GM23338 (cell line): Measurements from ENCODE around the gene ZNF747. TPM values are rescaled to one million over a fixed set of nuclear protein-coding genes. Genes with fewer than 3 reads are reported as not detected.

Experiments used
- ATAC-seq: fragments of 200-7000 bp; cut with Tn5 transposase; 3 replicates; pipeline ENCODE4 v1.9.1; 2020
- DNase-seq: peaks from one replicate; pipeline ENCODE4 v3.0.0-alpha.2; 2015; ENCODE audit warnings: low spot score
- H2AFZ ChIP-seq: fragments of 200-600 bp; sonication (generic); 2 replicates; pipeline ENCODE4 v1.8.0; 2016; ENCODE audit warnings: antibody characterized with exemption, mild to moderate bottlenecking, moderate library complexity
- H3F3A ChIP-seq: fragments of 200-600 bp; sonication (generic); replicated peaks from 2 replicates; pipeline ENCODE4 v1.8.0; 2017; ENCODE audit warnings: antibody characterized with exemption, mixed run types, low read depth
- H3K27ac ChIP-seq: fragments of 200-600 bp; sonication (generic); 2 replicates; pipeline ENCODE4 v1.6.1; 2016; ENCODE audit warnings: low read depth
- H3K27me3 ChIP-seq: fragments of 200-600 bp; sonication (generic); 2 replicates; pipeline ENCODE4 v1.8.0; 2016; ENCODE audit warnings: mild to moderate bottlenecking, mixed run types, moderate library complexity; ENCODE audit not compliant: insufficient read depth
- H3K36me3 ChIP-seq: fragments of 200-600 bp; sonication (generic); 2 replicates; pipeline ENCODE4 v1.8.0; 2016; ENCODE audit warnings: mild to moderate bottlenecking; ENCODE audit not compliant: insufficient read depth
- H3K4me1 ChIP-seq: fragments of 200-600 bp; sonication (generic); 2 replicates; pipeline ENCODE4 v1.8.0; 2016; ENCODE audit warnings: mild to moderate bottlenecking, moderate library complexity; ENCODE audit not compliant: insufficient read depth
- H3K4me2 ChIP-seq: fragments of 200-600 bp; sonication (generic); 2 replicates; pipeline ENCODE4 v1.7.1; 2017; ENCODE audit warnings: mixed run types
- H3K4me3 ChIP-seq: fragments of 200-600 bp; sonication (generic); 2 replicates; pipeline ENCODE4 v1.6.1; 2016; ENCODE audit warnings: mixed run types
- H3K79me2 ChIP-seq: fragments of 200-600 bp; sonication (generic); replicated peaks from 2 replicates; pipeline ENCODE4 v1.8.0; 2017; ENCODE audit warnings: mild to moderate bottlenecking; ENCODE audit not compliant: insufficient read depth
- H3K9me2 ChIP-seq: fragments of 200-600 bp; sonication (generic); 2 replicates; pipeline ENCODE4 v1.8.0; 2017; ENCODE audit not compliant: insufficient read depth
- H4K20me1 ChIP-seq: fragments of 200-600 bp; sonication (generic); replicated peaks from 2 replicates; pipeline ENCODE4 v1.8.0; 2017; ENCODE audit warnings: mild to moderate bottlenecking; ENCODE audit not compliant: insufficient read depth
- H3K27ac Mint-ChIP-seq: 2 replicates; pipeline ENCODE4 v1.8.0; 2020; ENCODE audit warnings: inconsistent platforms, mild to moderate bottlenecking, moderate library complexity, mixed read lengths
- H3K27me3 Mint-ChIP-seq: 3 replicates; pipeline ENCODE4 v1.8.0; 2022; ENCODE audit warnings: low read depth, mild to moderate bottlenecking, moderate library complexity, mixed read lengths, inconsistent platforms; ENCODE audit not compliant: insufficient read depth, poor library complexity
- H3K36me3 Mint-ChIP-seq: 3 replicates; pipeline ENCODE4 v1.8.0; 2021; ENCODE audit warnings: low read depth, mild to moderate bottlenecking, inconsistent platforms, moderate library complexity, mixed read lengths
- H3K4me1 Mint-ChIP-seq: 3 replicates; pipeline ENCODE4 v1.8.0; 2020; ENCODE audit warnings: mild to moderate bottlenecking, inconsistent platforms, mixed read lengths
- H3K4me3 Mint-ChIP-seq: 3 replicates; pipeline ENCODE4 v1.8.0; 2021; ENCODE audit warnings: moderate library complexity, mild to moderate bottlenecking, inconsistent platforms, mixed read lengths
- H3K9me3 Mint-ChIP-seq: 3 replicates; pipeline ENCODE4 v1.8.0; 2020; ENCODE audit warnings: moderate library complexity, mild to moderate bottlenecking, inconsistent platforms, mixed read lengths
- CREB1 ChIP-seq: fragments of 250-450 bp; sonication (Bioruptor Pico); IDR thresholded peaks from 2 replicates; pipeline ENCODE4 v1.5.0; 2020; ENCODE audit warnings: low read depth, mild to moderate bottlenecking, moderate library complexity
- CTCF ChIP-seq, 2 experiments: fragments of 200-600 bp in 1 of 2; sonication (generic) in 1 of 2; conservative IDR thresholded peaks; 2 replicates each; pipeline versions ENCODE4 v1.5.1 to v1.6.1; 2016 to 2017; ENCODE audit warnings: antibody characterized with exemption in 2 of 2, low read depth in 2 of 2, mild to moderate bottlenecking in 2 of 2, moderate library complexity in 1 of 2
- JUNB ChIP-seq: IDR thresholded peaks from one replicate; pipeline ENCODE4 v1.6.1; 2016; ENCODE audit warnings: antibody characterized with exemption; ENCODE audit not compliant: unreplicated experiment
- NANOG ChIP-seq: IDR thresholded peaks from 2 replicates; pipeline ENCODE4 v1.6.1; 2016; ENCODE audit warnings: antibody characterized with exemption, borderline replicate concordance
- POLR2AphosphoS5 ChIP-seq: IDR thresholded peaks from 2 replicates; pipeline ENCODE4 v1.6.1; 2016; ENCODE audit warnings: antibody characterized with exemption, low read depth
- REST ChIP-seq: IDR thresholded peaks from one replicate; pipeline ENCODE4 v1.6.1; 2018; ENCODE audit warnings: antibody characterized with exemption; ENCODE audit not compliant: unreplicated experiment
- STAT1 ChIP-seq: IDR thresholded peaks from one replicate; pipeline ENCODE4 v1.6.1; 2016; ENCODE audit warnings: antibody characterized with exemption; ENCODE audit not compliant: unreplicated experiment
- ZNF114 ChIP-seq: fragments of 250-450 bp; sonication (Bioruptor Pico); IDR thresholded peaks from 2 replicates; pipeline ENCODE4 v1.5.0; 2020; ENCODE audit warnings: mild to moderate bottlenecking, moderate library complexity
- ZNF331 ChIP-seq: fragments of 250-450 bp; sonication (Bioruptor Pico); IDR thresholded peaks from 2 replicates; pipeline ENCODE4 v1.5.0; 2020; ENCODE audit warnings: low read depth, mild to moderate bottlenecking, moderate library complexity
- ZNF462 ChIP-seq: fragments of 250-450 bp; sonication (Bioruptor Pico); IDR thresholded peaks from 2 replicates; pipeline ENCODE4 v1.5.0; 2020; ENCODE audit warnings: mild to moderate bottlenecking, moderate library complexity
- polyA plus RNA-seq: library from polyadenylated mRNA; unstranded; fragments of >200 nt; fragmentation: Nextera tagmentation; extraction: Ambion mirVana; gene quantifications from 2 replicates; pipeline ENCODE4 v1.2.1, GENCODE V29; 2016
- total RNA-seq: library from RNA; depleted of rRNA; stranded (reverse); fragments of >200 nt; shearing (Covaris generic); gene quantifications from 2 replicates; pipeline ENCODE4 v1.2.3, GENCODE V29; 2014
- TF ChIP-seq, protein P1 (sequence below): IDR thresholded peaks from 2 replicates; pipeline ENCODE4 v1.6.1; 2016; ENCODE audit warnings: antibody characterized with exemption

Gene ZNF747
- total and polyA plus RNA-seq, 2 experiments from 2014 or later: 4.2 to 12.6 TPM

DNA sequence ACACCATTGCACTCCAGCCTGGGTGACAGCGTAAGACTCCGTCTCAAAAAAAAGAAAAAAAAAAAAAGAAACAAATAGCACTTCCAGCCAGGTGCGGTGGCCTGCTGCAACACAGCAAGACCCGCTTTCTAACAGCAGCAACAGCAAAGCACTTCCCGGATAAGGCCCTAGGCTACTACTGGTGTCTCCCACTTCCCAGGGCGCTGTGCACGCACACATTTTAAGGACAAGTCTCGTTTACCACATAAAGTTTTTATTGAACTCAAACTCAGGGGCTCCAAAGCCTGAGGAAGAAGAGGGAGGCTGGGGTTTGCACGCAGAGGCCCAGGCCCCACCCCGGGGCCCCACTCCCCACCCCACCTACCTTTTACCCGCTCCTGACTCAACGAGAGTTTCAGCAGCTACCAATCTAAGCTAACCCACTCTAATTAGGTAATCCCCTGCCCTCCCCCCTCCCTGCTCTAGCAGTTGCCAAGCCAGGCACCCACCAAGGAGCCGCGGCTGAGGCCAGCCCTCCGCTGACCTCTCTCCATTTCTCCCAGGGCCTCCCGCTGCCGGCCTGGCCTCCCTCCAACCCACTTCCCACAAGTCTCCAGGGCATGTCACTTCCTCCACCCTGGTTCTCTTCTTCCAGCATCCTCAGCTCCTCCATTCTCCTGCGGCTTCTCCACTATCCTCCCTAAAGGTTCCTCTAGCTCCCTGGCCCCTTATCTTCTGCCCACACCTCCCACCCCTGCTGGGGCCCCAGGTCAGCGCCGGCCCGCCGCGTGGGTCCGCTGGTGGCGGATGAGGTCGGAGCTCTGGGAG is 10.7 kb downstream of the ZNF747 start:
- H3K4me3 Mint-ChIP-seq: no peak overlapping the region

More for the DNA sequence above, 10.7 kb downstream of the ZNF747 start:
- no peaks in the 10 kb centered on the region for H4K20me1 ChIP-seq
- peaks cover 13% of the 10 kb centered on the region for H3K4me1 ChIP-seq
- no peaks in the 10 kb centered on the region for H3K9me2 ChIP-seq
- peaks cover 3% of the 10 kb centered on the region for H3K36me3 Mint-ChIP-seq
- H3K4me3 ChIP-seq: no peak overlapping the region
- peaks cover 16% of the 10 kb centered on the region for H3K4me1 Mint-ChIP-seq
- H3K27ac ChIP-seq: no peak overlapping the region
- no peak overlapping the region for H3K4me2 ChIP-seq
- no peak overlapping the region for H3K27ac Mint-ChIP-seq
- H3F3A ChIP-seq: peaks cover 15% of the 10 kb centered on the region; the same call in 1 of the 2 replicates
- DNase-seq (no peak), ATAC-seq (no peak)
- no peak overlapping the region for H2AFZ ChIP-seq
- peaks cover 11% of the 10 kb centered on the region for H3K27me3 Mint-ChIP-seq
- no peak for TF ChIP-seq ZNF462 (CRISPR knock-in tag)
- no peak for TF ChIP-seq NANOG
- no peak for TF ChIP-seq CTCF (conservative IDR thresholded peaks at IDR 0.05; ENCODE audit: low read depth in 2 of 2)
- TF ChIP-seq, protein P1, sequence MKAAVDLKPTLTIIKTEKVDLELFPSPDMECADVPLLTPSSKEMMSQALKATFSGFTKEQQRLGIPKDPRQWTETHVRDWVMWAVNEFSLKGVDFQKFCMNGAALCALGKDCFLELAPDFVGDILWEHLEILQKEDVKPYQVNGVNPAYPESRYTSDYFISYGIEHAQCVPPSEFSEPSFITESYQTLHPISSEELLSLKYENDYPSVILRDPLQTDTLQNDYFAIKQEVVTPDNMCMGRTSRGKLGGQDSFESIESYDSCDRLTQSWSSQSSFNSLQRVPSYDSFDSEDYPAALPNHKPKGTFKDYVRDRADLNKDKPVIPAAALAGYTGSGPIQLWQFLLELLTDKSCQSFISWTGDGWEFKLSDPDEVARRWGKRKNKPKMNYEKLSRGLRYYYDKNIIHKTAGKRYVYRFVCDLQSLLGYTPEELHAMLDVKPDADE: no peak
- no peak for TF ChIP-seq CREB1
- no peak for TF ChIP-seq ZNF331 (CRISPR knock-in tag)
- no peak for TF ChIP-seq REST
- no peak for TF ChIP-seq ZNF114
- TF ChIP-seq JUNB: no peak
- TF ChIP-seq STAT1: no peak
- no peak; the same call in 1 of the 2 replicates for TF ChIP-seq POLR2AphosphoS5
- no peaks in the 10 kb centered on the region for H3K27me3 ChIP-seq
- H3K79me2 ChIP-seq: peaks cover 7% of the 10 kb centered on the region; the same call in 1 of the 2 replicates
- no peaks in the 10 kb centered on the region for H3K9me3 Mint-ChIP-seq
- no peaks in the 10 kb centered on the region for H3K36me3 ChIP-seq
